ENCODE data around the gene CDH26. TPM values are rescaled to one million over a fixed set of nuclear protein-coding genes. Genes with fewer than 3 reads are reported as not detected.

The CDH26 gene
- total and polyA plus RNA-seq, 9 of the 15 experiments (the other 6 are each of a cell fraction or from before 2014, with no cell fraction given): 0.07 to 0.13 (median 0.10) TPM; not detected in 4

GRCh38 chr20:60006261-60006660 is 48.0 kb downstream of the CDH26 start:
- POLR2A ChIA-PET: no interaction called here

More at GRCh38 chr20:60006261-60006660, 48.0 kb downstream of the CDH26 start:
- H3K4me2 ChIP-seq (ENCODE audit: insufficient read depth, low read length): no peak overlapping the region
- no peaks in the 10 kb centered on the region for H3K9me1 ChIP-seq (ENCODE audit: control insufficient read depth, insufficient read depth, low read length)
- no peak overlapping the region for H3K4me3 ChIP-seq
- in situ Hi-C loops (cut with MboI) (no loop called here), intact Hi-C loops (cut with micrococcal nuclease) (no loop called here)
- no peaks in the 10 kb centered on the region for H3K9me3 ChIP-seq (replicated peaks; ENCODE audit: control insufficient read depth, insufficient read depth, low read depth, low read length)
- no peaks in the 10 kb centered on the region for H4K20me1 ChIP-seq (replicated peaks; ENCODE audit: control insufficient read depth, insufficient read depth, low read length)
- TF ChIP-seq CUX1 (CRISPR knock-in tag; IDR thresholded peaks at IDR 0.05) (no peak), ZNF507 (tag; conservative IDR thresholded peaks at IDR 0.05) (no peak), BHLHE40 (IDR thresholded peaks at IDR 0.05; ENCODE audit: low read length) (no peak), MGA (IDR thresholded peaks at IDR 0.05) (no peak)
- no peaks in the 10 kb centered on the region for H3K79me2 ChIP-seq (ENCODE audit: control insufficient read depth, insufficient read depth, low read length)
- no peak overlapping the region for H3K27ac ChIP-seq (ENCODE audit: extremely low read depth, low read depth, low read length)
- 7% methylated on average over 3 of the region's 4 CpGs for WGBS (ENCODE audit: insufficient coverage, low coverage, missing lambda C conversion rate)
- H2AFZ ChIP-seq (ENCODE audit: low read depth, low read length): no peak overlapping the region
- BruUV-seq (replicated peaks): no TSS peak
- FAIRE-seq (no peak), DNase-seq (ENCODE audit: extremely low read depth in 1 of 4, low spot score in 3 of 4) (no peak), ATAC-seq (no peak)
- H3K27me3 ChIP-seq (ENCODE audit: control insufficient read depth in 2 of 2, insufficient read depth in 2 of 2, low read length in 2 of 2): peaks cover 5 to 7% of the 10 kb centered on the region in 2 experiments; a peak in 4 of 5 replicates
- no peak overlapping the region for H3K9ac ChIP-seq (ENCODE audit: insufficient read depth in 1 of 2, low read depth in 2 of 2, low read length in 2 of 2)
- no peaks in the 10 kb centered on the region for H3K4me1 ChIP-seq (replicated peaks in 1 of 2; ENCODE audit: control insufficient read depth in 2 of 2, insufficient read depth in 2 of 2, low read length in 2 of 2)
- no peaks in the 10 kb centered on the region for H3K36me3 ChIP-seq (ENCODE audit: control insufficient read depth, insufficient read depth, low read length)
- CTCF ChIA-PET (ENCODE audit: low intra/inter-chr PET ratio): no interaction called here
